Astrocyte (in vitro differentiated cells and primary cell): Measurements from ENCODE around the gene RAET1E.

Experiments used
- EZH2 ChIP-seq: IDR thresholded peaks from 2 replicates; pipeline ENCODE4 v1.6.1; 2012; ENCODE audit warnings: mild to moderate bottlenecking, low read length, inconsistent platforms; ENCODE audit not compliant: insufficient read depth
- TF ChIP-seq, protein P1 (sequence below): IDR thresholded peaks from 2 replicates; pipeline ENCODE4 v1.5.1; 2011; ENCODE audit warnings: low read depth, mild to moderate bottlenecking, inconsistent platforms, low read length, moderate library complexity; ENCODE audit not compliant: insufficient read depth

DNA sequence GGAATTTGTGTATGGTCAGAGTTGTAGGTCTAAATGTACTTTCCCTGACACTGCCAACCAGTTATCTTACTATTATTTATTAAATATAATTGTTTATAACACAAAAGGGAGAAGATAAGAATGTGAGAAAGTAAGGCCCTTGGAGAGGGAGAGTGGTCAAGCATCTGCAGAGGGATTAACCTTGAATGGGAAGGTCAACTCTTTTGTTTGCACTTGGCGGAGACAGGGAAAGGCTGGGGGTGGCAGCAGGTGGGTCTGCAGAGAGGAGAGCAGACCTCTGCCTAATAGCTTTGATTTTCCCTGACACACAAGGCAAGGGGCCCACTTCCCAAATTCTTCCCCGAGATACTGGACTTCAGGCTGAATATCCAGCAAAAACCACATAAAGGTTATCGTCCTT lies 38.0 kb downstream of the RAET1E start:
- TF ChIP-seq EZH2, result no peak
- TF ChIP-seq, protein P1, sequence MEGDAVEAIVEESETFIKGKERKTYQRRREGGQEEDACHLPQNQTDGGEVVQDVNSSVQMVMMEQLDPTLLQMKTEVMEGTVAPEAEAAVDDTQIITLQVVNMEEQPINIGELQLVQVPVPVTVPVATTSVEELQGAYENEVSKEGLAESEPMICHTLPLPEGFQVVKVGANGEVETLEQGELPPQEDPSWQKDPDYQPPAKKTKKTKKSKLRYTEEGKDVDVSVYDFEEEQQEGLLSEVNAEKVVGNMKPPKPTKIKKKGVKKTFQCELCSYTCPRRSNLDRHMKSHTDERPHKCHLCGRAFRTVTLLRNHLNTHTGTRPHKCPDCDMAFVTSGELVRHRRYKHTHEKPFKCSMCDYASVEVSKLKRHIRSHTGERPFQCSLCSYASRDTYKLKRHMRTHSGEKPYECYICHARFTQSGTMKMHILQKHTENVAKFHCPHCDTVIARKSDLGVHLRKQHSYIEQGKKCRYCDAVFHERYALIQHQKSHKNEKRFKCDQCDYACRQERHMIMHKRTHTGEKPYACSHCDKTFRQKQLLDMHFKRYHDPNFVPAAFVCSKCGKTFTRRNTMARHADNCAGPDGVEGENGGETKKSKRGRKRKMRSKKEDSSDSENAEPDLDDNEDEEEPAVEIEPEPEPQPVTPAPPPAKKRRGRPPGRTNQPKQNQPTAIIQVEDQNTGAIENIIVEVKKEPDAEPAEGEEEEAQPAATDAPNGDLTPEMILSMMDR, result no peak
